ENCODE data around the gene NDUFS8.

NDUFS8 gene

DNA sequence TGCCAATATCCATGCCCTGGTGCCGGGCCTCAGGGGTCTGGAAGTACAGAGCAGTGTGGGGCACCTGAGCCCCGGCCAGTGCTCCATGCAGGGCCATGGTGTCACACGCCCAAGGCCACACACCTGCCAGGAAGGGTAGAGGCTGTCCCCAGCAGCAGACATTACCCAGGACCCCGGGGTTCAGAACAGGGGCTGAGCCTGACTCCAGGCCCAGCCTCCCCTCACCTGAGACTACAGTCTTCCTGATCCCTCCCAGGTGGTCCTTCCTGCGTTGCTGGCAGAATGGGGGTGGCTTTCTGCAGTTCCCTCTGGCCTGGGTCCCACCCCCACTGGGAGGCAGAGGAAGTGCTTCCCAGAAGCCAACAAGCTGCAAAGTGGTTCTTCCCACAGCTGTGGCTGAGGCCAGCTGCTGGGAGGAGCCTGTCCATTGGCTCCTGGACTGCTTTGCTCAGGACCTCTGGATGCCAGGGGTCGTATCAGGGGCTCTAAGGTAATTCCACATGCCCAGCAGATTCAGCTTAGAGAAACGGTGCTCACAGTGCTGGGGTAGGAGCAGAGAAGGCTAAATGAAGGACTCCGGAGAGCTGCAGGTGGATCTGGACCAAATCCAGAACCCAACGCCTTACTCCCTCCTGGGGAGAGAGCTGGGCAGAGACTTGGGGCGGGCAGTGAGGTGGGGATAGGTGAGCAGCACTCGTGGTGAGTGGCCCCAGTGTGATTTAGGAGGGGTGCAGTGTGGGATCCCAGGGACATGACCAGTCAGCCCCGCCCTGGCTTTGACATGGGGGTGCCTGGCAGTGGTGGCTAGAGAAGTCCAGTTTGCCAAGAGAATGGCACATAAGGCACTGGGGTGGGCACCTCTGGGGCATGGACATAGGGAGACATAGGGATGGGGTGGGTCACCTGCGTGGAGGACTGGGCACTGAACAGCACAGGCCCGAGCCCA lies 21.0 kb downstream of the NDUFS8 start:
- no peak for DNase-seq

DNA sequence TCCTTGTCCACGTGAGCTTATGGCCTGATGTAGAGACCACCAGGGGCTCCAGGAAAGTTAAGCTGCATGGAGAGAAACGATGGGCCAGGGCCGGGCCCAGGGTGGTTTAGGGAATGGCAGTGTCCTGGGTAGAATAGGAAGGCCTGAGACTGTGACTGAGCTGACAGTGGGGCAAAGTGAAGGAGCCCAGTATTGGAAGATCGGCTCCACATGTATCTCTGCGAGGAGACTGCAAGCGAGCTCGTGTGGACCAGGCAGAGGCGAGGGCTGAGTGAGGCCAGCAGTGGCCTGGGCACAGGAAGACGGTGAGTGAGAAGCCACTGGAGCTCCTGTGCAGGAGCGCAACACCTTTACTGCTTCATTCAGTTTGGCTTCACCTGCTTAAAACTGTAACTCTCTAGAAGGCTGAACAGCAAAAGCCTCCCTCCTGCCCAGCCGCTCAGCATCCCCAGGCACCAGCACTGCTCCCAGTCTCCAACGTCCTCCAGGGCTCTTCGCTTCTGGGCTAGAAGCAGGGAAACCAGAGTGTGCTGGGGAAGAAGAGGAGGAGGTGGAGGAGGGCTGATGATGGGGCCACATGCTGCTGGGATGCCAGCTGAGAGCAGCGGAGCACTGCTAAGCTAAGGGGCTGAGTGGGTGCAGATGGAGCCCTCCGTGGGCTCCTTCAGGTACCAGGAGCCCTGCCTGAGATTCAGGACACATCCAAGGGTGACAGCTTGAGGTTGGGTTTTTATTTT lies 21.8 kb downstream of the NDUFS8 start:
- DNase-seq = no peak

- no peak for DNase-seq
Observed at GRCh38 chr11:68053117-68053516, 22.6 kb downstream of the NDUFS8 start.

- no peak for DNase-seq
Observed at GRCh38 chr11:68053981-68054812, 23.7 kb downstream of the NDUFS8 start.

DNA sequence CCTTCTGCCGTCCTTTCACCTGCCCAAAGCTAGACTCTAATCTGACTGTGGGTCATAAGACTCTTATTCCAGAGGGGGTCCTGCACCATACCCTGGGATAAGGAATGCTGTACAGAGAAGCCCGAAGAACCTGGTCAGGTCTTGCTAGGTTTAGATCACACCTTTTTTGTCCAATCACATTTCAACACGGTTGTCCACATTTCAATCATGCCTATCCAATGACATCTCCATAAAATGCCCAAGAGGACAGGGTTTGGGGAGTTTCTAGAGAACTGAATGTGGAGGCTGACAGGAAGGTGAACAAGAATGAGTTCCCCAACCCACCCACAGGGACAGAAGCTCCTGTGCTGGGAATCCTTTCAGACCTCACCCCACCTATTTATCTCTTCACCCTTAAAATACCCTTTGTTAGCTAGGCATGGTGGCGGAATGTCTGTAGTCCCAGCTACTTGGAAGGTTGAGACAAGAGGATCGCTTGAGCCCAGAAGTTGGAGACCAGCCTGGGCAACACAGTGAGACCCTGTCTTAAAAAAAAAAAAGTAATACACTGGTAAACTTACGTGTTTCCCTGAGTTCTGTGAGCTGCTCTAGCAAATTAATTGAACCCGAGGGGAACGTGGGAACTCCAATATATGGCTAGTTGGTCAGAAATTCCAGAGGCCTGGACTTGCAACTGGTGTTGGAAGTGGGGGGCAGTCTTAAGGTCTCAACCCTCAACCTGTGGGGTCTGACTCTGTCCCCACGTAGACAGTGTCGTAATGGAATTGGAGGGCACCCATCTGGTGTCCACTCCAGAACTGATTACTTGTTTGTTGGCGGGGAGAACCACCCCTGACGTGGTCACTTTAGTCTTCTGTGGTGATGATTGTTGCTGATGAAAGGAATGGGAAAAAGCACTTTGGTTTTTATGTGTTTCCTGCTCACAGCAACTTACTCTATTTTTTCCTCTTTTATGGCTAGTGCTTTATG lies 26.1 kb downstream of the NDUFS8 start:
- DNase-seq = no peak

DNA sequence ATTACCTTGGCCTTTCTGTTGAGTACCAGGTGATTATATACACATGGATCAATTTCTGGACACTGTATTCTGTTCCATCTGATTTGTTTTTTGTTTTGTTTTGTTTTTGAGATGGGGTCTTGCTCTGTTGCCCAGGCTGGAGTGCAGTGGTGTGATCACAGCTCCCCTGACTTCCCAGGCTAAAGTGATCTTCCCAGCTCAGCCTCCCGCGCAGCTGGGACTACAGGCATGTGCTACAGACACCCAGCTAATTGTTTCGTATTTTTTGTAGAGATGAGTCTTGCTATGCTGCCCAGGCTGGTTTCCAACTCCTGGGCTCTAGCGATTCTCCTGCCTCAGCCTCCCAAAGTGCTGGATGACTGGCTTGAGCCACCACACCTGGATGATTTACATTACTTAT lies 27.3 kb downstream of the NDUFS8 start:
- no peak for DNase-seq

GRCh38 chr11:68061508-68061907 lies 31.0 kb downstream of the NDUFS8 start:
- no peak for DNase-seq

- no peak for DNase-seq
Observed at GRCh38 chr11:68064926-68065325, 34.4 kb downstream of the NDUFS8 start.

DNA sequence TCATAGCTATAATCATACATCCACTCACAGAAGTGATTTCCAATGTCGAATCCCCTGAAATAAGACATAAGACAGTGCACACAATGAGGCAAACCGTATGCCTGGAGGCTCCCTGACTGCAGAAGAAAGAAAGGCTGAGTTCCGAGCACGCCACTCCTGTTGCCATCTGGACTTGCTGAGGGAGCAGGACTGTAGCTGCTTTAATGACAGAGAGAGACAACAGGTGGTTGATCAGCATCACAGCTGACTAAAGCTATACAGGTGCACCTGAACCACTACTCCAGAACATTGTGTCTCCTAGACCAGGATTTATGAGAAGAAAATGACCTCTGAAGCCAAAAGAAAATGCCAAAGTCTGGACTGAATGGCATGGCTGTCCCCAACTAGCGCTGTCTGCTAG lies 35.4 kb downstream of the NDUFS8 start:
- no peak for DNase-seq

GRCh38 chr11:68066742-68067141 lies 36.3 kb downstream of the NDUFS8 start:
- DNase-seq = no peak

GRCh38 chr11:68067991-68068390 lies 37.5 kb downstream of the NDUFS8 start:
- DNase-seq = no peak

DNA sequence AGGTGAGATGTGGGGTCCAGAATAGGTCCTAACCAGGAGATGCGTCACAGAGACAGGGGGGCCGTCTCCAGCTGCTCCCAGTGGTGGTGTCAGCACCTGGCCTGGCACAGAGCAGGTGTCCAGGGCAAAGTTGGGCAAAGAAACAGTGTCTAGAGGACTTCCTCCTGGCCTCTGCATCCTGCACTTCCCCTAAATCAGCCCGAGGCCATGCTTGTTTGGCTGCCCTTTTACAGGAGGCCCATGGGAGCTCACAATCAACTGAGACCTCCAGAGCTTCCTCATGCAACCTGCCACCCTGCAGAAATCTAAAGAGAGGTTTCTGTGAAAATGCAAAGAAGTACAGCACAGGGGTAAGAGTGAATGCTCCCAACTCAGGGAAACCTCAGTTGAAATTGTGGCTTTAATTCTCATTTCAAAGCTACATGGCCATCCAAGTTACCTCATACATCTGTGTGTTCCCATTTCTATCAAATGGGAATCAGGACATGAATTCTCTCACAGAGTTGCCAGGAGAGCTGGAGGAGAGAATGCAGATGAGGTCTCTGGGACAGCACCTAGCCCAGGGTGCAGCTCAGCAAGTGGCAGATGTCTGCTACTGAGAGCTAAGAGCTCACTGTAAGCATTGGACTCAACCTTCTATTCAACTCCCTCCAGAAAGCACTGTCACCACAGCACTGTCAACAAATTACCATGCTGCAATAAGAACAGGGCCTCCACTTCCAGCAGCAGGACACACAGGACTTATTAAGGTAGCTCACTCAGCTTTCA lies 41.0 kb downstream of the NDUFS8 start:
- DNase-seq = no peak

- DNase-seq = no peak
Observed at GRCh38 chr11:68074584-68075352, 44.3 kb downstream of the NDUFS8 start.

DNA sequence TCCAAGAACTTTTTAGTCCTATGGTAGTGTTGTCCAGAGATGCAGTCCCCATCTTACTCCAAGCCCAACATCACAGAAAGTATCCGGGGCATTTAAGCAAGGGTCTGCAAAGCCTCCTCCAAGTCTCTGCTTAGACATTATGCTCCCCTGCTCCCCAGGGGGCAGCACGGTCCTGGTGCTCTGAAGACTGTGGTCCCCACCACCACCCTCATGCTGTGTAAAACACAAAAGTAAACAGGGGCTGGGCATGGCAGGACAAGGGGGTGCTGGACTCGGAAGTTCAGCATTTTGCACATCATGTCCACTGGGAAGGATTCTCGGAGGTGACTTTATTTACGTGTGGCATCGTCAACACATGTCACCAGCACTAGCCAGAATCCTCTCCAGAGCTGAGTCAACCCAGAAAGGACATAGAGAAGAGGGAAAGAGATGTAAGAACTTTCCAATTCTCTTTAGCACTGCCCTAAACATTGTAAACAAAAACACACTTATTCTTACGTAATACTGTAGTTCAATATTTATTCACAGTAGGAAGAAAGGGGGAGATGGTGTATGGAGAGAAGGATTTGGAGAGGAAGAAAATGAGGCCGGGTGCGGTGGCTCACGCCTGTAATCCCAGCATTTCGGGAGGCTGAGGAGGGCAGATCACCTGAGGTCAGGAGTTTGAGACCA lies 46.0 kb downstream of the NDUFS8 start:
- no peak for DNase-seq

- no peak for DNase-seq
Observed at GRCh38 chr11:68077617-68078582, 47.4 kb downstream of the NDUFS8 start.

- no peak for DNase-seq
Observed at GRCh38 chr11:68080860-68081259, 50.4 kb downstream of the NDUFS8 start.

DNA sequence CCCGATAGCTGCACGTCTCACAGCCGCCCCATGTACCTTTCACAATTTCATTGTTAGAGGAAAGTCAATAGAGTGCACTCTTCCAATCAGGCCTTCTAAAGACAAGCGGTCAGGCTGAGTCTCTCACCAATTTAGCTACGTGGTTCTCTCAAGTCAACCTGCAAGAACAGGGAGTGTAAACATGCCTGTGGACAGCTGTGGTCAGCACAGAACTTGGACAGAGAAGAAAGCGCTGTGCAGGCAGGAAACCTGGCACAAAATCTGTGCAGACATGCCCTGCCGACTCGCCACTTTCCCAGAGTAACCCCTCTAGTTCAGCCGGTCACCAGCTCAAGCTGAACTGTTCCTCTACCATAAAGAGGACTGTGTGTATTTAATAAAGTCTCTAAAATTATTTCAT lies 51.2 kb downstream of the NDUFS8 start:
- no peak for DNase-seq

DNA sequence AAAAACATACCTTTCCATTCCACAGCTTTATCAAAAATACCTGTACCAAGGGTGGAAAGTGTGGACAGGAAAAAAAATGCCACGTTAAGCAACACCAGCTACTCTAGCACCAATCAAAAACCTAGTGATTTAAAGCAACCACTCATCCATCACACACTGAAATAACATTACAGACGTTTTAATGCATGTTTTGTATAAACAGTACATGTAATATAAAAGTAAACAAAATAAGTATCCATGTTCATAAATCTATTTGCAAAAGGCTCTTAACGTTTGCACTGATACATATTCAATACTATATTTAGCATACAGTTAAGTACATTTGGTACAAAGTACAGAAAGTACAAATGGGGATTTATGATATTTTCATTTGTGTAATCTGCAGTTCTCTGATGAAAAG lies 52.0 kb downstream of the NDUFS8 start:
- DNase-seq = no peak

GRCh38 chr11:68083517-68083916 lies 53.0 kb downstream of the NDUFS8 start:
- DNase-seq = no peak
